GM12801 (cell line): ENCODE results near the gene NPAS4.

Experiments used
- CTCF ChIP-seq: IDR thresholded peaks from one replicate; pipeline ENCODE4 v1.5.1; 2011; ENCODE audit warnings: control low read depth; ENCODE audit not compliant: insufficient read length; ENCODE audit errors: extremely low read depth

NPAS4 gene

GRCh38 chr11:66459138-66459778, 38.4 kb downstream of the NPAS4 start:
- TF ChIP-seq CTCF, result no peak

GRCh38 chr11:66462010-66462409, 41.2 kb downstream of the NPAS4 start:
- no peak for TF ChIP-seq CTCF

GRCh38 chr11:66462911-66463310, 42.1 kb downstream of the NPAS4 start:
- TF ChIP-seq CTCF, result no peak

DNA sequence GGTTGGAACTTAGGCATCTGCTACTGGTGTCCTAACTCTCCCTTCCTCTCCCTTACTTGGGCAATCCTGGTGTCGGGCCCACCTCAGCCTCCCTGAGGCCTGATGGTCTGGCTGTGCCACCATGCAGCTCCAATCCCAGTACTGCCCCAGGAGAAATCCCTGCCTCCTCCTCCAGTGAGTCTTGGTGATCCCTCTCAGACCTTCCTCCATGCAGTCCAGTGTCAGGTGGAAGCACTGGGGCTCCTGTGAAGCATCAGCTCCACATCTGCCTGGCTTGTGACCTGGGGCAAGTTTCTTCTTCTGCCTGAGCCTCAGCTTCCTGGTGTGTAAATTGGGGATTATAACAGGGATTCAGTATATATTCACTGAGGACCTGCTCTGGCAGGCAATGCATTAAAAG, 44.1 kb downstream of the NPAS4 start:
- TF ChIP-seq CTCF, result no peak

DNA sequence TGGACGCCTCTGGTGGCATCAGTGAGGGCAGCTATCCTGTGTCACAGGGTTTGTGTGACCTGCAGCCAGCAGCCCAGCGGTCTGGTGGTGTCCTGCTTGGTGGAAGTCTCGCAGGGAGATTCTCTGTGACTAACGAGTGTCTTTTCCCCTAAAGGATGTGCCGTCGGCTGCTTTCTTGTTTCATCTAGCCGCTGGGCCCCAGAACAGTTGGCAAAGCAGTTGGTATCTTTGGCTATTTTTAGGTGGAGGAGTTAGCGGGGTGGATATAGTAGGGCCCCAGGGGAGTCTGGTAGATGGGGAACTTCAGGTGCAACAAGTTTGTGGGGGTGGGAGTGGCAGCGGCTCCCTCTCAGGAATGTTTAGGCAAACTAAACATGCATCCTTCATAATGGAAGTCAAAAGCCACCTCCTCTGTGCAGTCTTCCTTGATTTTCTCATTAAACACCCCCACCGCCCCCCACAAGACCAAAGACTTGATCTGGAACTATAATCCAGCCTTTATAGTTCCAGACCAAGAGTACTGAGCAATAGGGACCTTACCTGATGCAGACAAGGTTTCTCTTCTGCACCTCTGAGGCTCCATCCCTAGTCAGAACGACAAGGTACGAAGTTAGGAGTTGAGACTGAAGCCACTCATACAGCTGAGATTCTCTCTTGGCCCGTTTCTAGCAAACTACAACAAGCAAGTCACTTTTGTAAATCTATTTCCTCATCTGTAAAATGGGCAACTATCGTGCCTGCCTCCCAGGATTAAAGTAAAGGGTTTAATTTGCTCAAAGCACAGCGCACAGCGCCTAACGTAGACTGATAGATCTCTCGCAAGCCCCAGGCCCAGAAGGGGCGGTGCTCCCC, 44.8 kb downstream of the NPAS4 start:
- no peak for TF ChIP-seq CTCF

DNA sequence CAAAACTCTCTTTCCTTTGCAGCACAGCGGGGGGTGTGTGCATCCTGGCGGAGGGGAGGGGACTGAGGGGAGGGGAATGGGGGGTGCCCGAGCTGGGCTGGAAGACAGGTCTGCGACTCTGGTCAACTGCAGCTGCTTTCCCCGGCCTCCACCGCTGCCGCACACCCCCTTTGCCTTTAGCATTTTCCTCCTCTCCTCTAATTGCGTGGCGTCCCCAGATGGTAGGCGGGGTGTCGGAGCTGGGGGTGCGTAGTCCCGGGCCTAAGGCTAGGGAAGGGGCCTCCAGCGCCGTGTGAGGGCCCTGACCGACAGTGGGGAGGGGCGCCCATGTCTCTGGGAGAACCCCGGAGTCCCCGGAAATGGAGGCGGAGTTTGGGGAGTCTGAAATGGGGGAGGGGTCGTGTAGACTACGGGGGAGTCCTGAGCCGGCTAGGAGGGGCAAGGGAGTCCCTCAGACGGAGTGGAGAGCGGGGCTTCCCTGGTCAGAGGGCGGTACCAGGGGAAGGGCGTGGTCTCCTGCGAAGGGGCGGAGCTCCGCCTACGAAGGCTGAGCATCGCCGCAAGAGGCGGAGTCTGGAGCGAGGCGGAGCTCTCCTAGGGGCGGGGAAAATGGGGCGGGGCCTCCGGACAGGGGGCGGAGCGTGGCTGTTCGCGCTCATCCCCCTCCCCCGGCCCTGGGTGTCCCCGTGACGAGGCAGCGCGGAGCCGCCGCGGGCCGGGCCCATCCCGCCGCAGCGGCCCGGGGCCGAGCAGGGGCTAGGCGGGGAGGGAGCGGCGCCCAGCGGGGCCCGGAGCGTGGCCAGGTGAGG, 45.6 kb downstream of the NPAS4 start, which contains the start of gene PELI3:
PELI3 (plus strand) TSS at position 681 of the 809 bp plus-strand sequence. CDS start 1,224 bp downstream, outside the sequence.
- TF ChIP-seq CTCF, result no peak
